ENCODE measurements around the gene UACA.
A peak's percentile ranks its signal among the peaks of the same experiment; 100 is the strongest.

- TF ChIP-seq POLR2A (IDR thresholded peaks at IDR 0.05; ENCODE audit: low read depth, low read length): no peak
- TF ChIP-seq CTCF (IDR thresholded peaks at IDR 0.05; ENCODE audit: extremely low read depth in 1 of 2, insufficient read depth in 1 of 2, low read depth in 1 of 2, low read length in 2 of 2): no peak
- peak; percentile 48 for TF ChIP-seq JUN (IDR thresholded peaks at IDR 0.05; ENCODE audit: borderline replicate concordance, insufficient read depth, insufficient read length, low read depth)
- no peak for TF ChIP-seq EZH2 (IDR thresholded peaks at IDR 0.05; ENCODE audit: borderline replicate concordance, low read depth, low read length, severe bottlenecking)
- peak; percentile 33 for TF ChIP-seq POLR2AphosphoS5 (IDR thresholded peaks at IDR 0.05; ENCODE audit: insufficient read depth, low read depth, low read length)
These were observed 28.8 kb upstream of the UACA start for GRCh38 chr15:70792171-70792573.
